Astrocyte of the cerebellum (primary cell): ENCODE results near the gene FNDC3A.
A peak's percentile ranks its signal among the peaks of the same experiment; 100 is the strongest.

ENCODE experiments used
- DNase-seq: peaks from one replicate; pipeline ENCODE4 v3.0.0-alpha.2; 2011; ENCODE audit warnings: low read depth
- H3K4me3 ChIP-seq: 2 replicates; pipeline ENCODE4 v1.5.1; 2011; ENCODE audit warnings: mild to moderate bottlenecking, low read depth, low read length, moderate library complexity
- CTCF ChIP-seq: IDR thresholded peaks from 2 replicates; pipeline ENCODE4 v1.5.1; 2012; ENCODE audit warnings: low read length, low read depth, moderate library complexity, mild to moderate bottlenecking; ENCODE audit errors: missing control alignments
- in situ Hi-C: cut with HindIII; loops from 2 replicates; pipeline ENCODE4 v1.10.0; 2017; ENCODE audit warnings: low sequenced_read_pairs

FNDC3A gene

DNA sequence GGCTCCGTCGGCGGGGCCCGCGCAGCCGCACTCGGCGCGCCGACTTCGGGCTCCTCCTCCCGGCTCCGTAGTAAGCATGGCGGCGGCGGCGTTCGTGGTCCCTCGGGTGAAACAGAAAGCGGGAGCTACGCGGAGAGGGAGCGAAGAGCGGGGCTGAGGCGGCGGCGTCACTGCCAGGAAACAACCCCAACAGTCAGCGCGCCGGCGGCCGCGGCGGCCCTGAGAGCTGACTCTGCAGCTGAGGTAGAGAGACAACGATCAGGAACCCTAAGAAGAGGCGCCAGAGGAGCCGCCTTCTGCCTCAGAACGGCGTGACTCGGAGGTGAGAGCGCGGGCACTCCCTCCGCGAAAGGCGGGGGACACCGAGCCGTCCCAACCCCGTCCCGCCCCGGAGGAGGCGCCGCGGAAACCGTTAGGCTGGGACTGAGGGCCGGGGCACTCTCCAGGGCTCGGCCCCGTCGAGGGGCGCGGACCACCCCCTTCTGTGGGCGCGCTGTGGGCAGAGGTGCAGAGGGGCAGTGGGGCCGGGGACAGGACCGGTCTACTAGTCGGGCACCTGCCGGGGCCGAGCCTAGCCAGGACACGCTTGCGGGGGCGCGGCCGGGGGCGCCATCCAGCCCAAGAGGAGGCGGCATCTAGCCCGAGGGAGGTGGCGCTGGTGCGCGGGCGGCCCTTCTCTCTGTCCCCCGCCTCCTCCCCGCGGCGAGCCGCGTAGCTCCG, at the start of gene FNDC3A:
Gene FNDC3A (plus strand): TSS at position 57 of the 720 bp plus-strand sequence. CDS start 30,279 bp downstream, outside the sequence.
- peak within 1 kb of the TSS; percentile 88 for H3K4me3 ChIP-seq
- in situ Hi-C loops, result loop anchor here (10.0 kb wide), 2 partner anchors 49 to 229 kb away; no protein-coding TSS in a partner anchor
- DNase-seq, result peak; percentile 46
- TF ChIP-seq CTCF, result no peak

DNA sequence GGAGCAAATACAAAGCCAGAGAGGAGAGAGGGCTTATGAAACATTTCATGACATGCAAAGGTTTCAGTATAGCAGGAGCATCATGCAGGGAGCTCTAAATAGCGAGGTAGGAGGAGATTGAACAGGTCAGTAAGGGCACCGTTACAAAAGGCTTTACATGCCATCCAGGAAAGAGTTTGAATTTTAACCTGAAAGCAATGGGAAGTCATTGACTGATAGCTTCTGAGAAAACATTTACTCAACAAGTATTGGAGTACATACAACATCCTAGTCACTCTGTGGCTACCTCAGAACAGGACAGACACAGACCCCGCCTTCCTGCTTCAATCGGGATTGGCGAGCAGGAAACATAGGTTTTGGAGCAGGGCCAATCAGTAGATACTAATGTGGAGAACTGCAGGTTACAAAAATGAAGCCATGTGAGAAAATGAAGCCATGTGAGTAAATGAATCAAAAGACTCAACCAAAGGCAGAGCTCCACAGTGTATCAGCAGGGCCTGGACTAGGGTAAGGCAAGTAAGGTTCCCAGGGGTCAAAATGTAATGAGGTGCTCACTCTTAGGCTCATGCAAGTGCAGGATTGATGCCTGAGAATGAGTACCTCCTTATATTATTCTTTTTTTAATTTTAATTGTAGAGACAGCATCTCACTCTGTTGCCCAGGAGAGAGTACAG, 46.8 kb upstream of the FNDC3A start:
- no peak overlapping the region for H3K4me3 ChIP-seq
- no peak for TF ChIP-seq CTCF
- no peak for DNase-seq
- in situ Hi-C loops, result no loop called here

DNA sequence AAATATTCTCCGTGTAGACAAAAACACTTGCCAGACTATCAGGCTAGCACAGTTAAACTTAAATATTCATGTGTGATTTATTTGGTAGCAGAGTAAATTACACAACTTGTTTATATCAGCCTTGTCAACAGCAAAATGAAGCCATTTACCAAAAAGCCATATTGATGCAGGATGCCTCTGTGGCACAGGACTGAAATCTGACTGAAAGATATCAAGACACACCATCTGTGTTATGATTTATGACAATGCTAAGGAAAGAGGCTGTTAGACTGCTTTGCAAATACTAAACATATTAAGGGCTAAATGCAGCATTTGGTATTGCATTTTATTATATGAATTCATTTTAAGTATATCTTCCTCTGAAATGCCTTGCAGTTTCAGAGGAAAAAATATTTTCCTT, 44.8 kb upstream of the FNDC3A start:
- no peak for TF ChIP-seq CTCF
- no peak for DNase-seq
- H3K4me3 ChIP-seq, result no peak overlapping the region
- in situ Hi-C loops, result no loop called here

- in situ Hi-C loops, result no loop called here
- no peak for TF ChIP-seq CTCF
- H3K4me3 ChIP-seq, result no peak overlapping the region
- no peak for DNase-seq
Measured at GRCh38 chr13:48938308-48938943, 37.3 kb upstream of the FNDC3A start.

DNA sequence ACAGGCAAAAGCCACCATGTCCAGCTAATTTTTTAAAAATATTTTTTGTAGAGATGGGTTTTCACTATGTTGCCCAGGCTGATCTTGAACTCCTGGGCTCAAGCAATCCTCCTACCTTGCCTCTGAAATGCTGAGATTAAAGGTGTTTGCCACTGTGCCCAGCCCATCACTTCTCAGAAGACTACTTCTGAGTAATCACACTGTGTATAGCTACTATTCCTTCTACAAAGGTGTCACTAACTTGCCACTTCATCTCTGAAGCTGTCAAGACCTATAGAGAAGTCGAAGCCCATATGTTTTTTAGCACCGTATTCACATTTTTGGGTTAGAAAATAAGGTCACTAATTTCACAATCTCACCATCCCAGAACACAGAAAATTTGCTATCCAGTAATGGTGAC, 36.0 kb upstream of the FNDC3A start:
- no peak for TF ChIP-seq CTCF
- no peak for DNase-seq
- in situ Hi-C loops, result no loop called here
- H3K4me3 ChIP-seq, result no peak overlapping the region

DNA sequence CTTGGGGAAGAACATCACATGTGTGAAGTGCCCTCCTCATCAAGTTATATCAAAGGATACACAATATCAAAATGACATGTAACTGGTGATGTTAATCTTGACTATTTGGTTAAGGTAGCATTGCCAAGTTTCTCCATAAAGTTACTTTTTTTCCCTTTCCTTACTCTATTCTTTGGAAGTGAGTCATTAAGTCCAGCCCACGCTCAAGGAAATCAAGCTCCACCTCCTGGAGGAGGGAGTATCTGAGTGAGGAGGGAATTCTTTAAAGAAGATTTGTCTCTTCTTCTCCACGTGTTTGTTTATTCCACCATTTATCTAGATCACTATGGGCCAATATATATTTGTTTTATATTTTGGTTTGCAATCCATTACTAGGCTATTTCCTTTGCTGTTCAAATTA, 33.6 kb upstream of the FNDC3A start:
- no peak for DNase-seq
- in situ Hi-C loops, result no loop called here
- H3K4me3 ChIP-seq, result no peak overlapping the region
- TF ChIP-seq CTCF, result no peak
